Coronary artery (tissue), 2 donors: ENCODE data around the gene ZNF768.

Experiments used
- DNase-seq: peaks from one replicate; pipeline ENCODE4 v3.0.0-alpha.2; 2017; ENCODE audit warnings: low spot score
- H3K27ac ChIP-seq, 2 donors: fragments of 200-600 bp; sonication (generic); one replicate each; pipeline ENCODE4 v1.5.1; 2016 to 2019
- H3K4me3 ChIP-seq: fragments of 200-600 bp; sonication (generic); 2 replicates; pipeline ENCODE4 v1.5.1; 2016; ENCODE audit warnings: mild to moderate bottlenecking, moderate library complexity
- CTCF ChIP-seq: fragments of 200-600 bp; sonication (generic); IDR thresholded peaks from one replicate; pipeline ENCODE4 v1.5.1; 2019; ENCODE audit warnings: antibody characterized with exemption

The ZNF768 gene

GRCh38 chr16:30521873-30522641, 4.3 kb downstream of the ZNF768 start:
- peak; percentile 63 for DNase-seq
- Histone ChIP-seq H3K4me3 (no peak overlapping the region), H3K27ac (no peak overlapping the region)
- no peak for TF ChIP-seq CTCF

- no peak for DNase-seq
- Histone ChIP-seq H3K27ac (no peak overlapping the region), H3K4me3 (no peak overlapping the region)
- TF ChIP-seq CTCF = no peak
Observed at GRCh38 chr16:30521476-30521872, 4.9 kb downstream of the ZNF768 start.

GRCh38 chr16:30519120-30520049, 7.0 kb downstream of the ZNF768 start:
- Histone ChIP-seq H3K4me3 (no peak overlapping the region), H3K27ac (no peak overlapping the region)
- peak; percentile 56 for DNase-seq
- no peak for TF ChIP-seq CTCF

- no peak for TF ChIP-seq CTCF
- peak; percentile 67 for DNase-seq
- H3K27ac ChIP-seq = no peak overlapping the region
Observed at GRCh38 chr16:30518552-30518951, 7.8 kb downstream of the ZNF768 start.

GRCh38 chr16:30515275-30515674, 11.1 kb downstream of the ZNF768 start:
- Histone ChIP-seq H3K27ac (no peak overlapping the region), H3K4me3 (no peak overlapping the region)
- DNase-seq = no peak
- no peak for TF ChIP-seq CTCF

More at GRCh38 chr16:30518552-30518951, 7.8 kb downstream of the ZNF768 start:
- no peak overlapping the region for H3K4me3 ChIP-seq

GRCh38 chr16:30511509-30511908, 14.9 kb downstream of the ZNF768 start:
- no peak for DNase-seq
- Histone ChIP-seq H3K27ac (no peak overlapping the region), H3K4me3 (no peak overlapping the region)
- TF ChIP-seq CTCF = no peak
